Activated naive CD4-positive, alpha-beta T cell treated with anti-CD3 and anti-CD28 coated beads, Interleukin-2, amount 50 U/mL, for 16 hours (primary cell): ENCODE measurements around the gene PRR20G.
"Not testable (repeated sequence)": the region's sequence is repeated elsewhere in the genome, so short reads cannot be mapped to it uniquely, and the experiment has no call there.

Source experiments
- DNase-seq: peaks from one replicate; pipeline ENCODE4 v3.0.0-alpha.2; 2020

The PRR20G gene

GRCh38 chr3:127296959-127297358, 9.1 kb upstream of the PRR20G start:
- no peak for DNase-seq

- no peak for DNase-seq
These were observed 8.3 kb upstream of the PRR20G start for GRCh38 chr3:127296166-127296565.

- DNase-seq: not testable (repeated sequence)
These were observed 5.8 kb upstream of the PRR20G start for GRCh38 chr3:127293650-127294049.

- no peak for DNase-seq
These were observed 3.8 kb upstream of the PRR20G start for GRCh38 chr3:127291611-127292010.

- no peak for DNase-seq
These were observed 3.3 kb upstream of the PRR20G start for GRCh38 chr3:127291114-127291513.

GRCh38 chr3:127289706-127290575, 2.1 kb upstream of the PRR20G start:
- DNase-seq: no peak

GRCh38 chr3:127288921-127289705, 1.3 kb upstream of the PRR20G start:
- no peak for DNase-seq

GRCh38 chr3:127288343-127288742, 497 bp upstream of the PRR20G start:
- DNase-seq: no peak

- no peak for DNase-seq
These were observed 1.2 kb downstream of the PRR20G start for GRCh38 chr3:127286571-127287140.

GRCh38 chr3:127284258-127284657, 3.6 kb downstream of the PRR20G start:
- DNase-seq: no peak

GRCh38 chr3:127277561-127277960, 10.3 kb downstream of the PRR20G start:
- no peak for DNase-seq

- DNase-seq: no peak
These were observed 10.9 kb downstream of the PRR20G start for GRCh38 chr3:127276995-127277394.

- no peak for DNase-seq
These were observed 11.4 kb downstream of the PRR20G start for GRCh38 chr3:127276396-127276795.

GRCh38 chr3:127275287-127275781, 12.5 kb downstream of the PRR20G start:
- no peak for DNase-seq

- no peak for DNase-seq
These were observed 13.6 kb downstream of the PRR20G start for GRCh38 chr3:127274200-127274760.

- no peak for DNase-seq
These were observed 14.6 kb downstream of the PRR20G start for GRCh38 chr3:127273206-127273605.

- no peak for DNase-seq
These were observed 21.7 kb downstream of the PRR20G start for GRCh38 chr3:127266186-127266585.

- DNase-seq: no peak
These were observed 22.3 kb downstream of the PRR20G start for GRCh38 chr3:127265581-127265981.

GRCh38 chr3:127264794-127265514, 22.9 kb downstream of the PRR20G start:
- no peak for DNase-seq

- DNase-seq: no peak
These were observed 23.6 kb downstream of the PRR20G start for GRCh38 chr3:127264292-127264691.

GRCh38 chr3:127263586-127264231, 24.1 kb downstream of the PRR20G start:
- DNase-seq: no peak

GRCh38 chr3:127263037-127263436, 24.8 kb downstream of the PRR20G start:
- DNase-seq: no peak
